Right lung (tissue), 10 donors: Measurements from ENCODE around the gene PHF21A. TPM values are rescaled to one million over a fixed set of nuclear protein-coding genes. Genes with fewer than 3 reads are reported as not detected.

Experiments
- DNase-seq, 2 donors: peaks; one replicate each; pipeline ENCODE4 v3.0.0-alpha.2; 2013
- long read RNA-seq, 8 donors: transcript quantifications; one replicate each; lab custom pipeline, GENCODE V29; 2026
- polyA plus RNA-seq, 5 donors: library from polyadenylated mRNA; unstranded; fragments of 120-200 nt; gene quantifications; one replicate each; pipeline versions ENCODE4 v1.2.1 to v1.2.3, GENCODE V29; 2013; ENCODE audit warnings: inconsistent platforms in 1 of 5, low replicate concordance in 1 of 5; ENCODE audit not compliant: insufficient read length in 5 of 5, insufficient read depth in 1 of 5

PHF21A gene
- 10 to 100 TPM; 51.5 to 68.4 (median 64.1) TPM for polyA plus RNA-seq
- long read RNA-seq, donor 1 = 0 reads
- long read RNA-seq, donor 2 = 0 reads
- long read RNA-seq, donor 3 = 0 reads
- long read RNA-seq, donor 4, partial matches to known transcripts = 0 of 4 reads
- long read RNA-seq, donor 4, other reads (novel, unspliced or antisense) = 0 of 4 reads
- long read RNA-seq, donor 5, partial matches to known transcripts = 6 of 7 reads
- long read RNA-seq, donor 5, other reads (novel, unspliced or antisense) = 0 of 7 reads
- long read RNA-seq, donor 6, partial matches to known transcripts = 0 of 2 reads
- long read RNA-seq, donor 6, other reads (novel, unspliced or antisense) = 0 of 2 reads
- long read RNA-seq, donor 7, partial matches to known transcripts = 7 of 9 reads
- long read RNA-seq, donor 7, other reads (novel, unspliced or antisense) = 0 of 9 reads
- long read RNA-seq, donor 8 = 0 reads

- peak; percentile 92 to 94 for DNase-seq
Observed at GRCh38 chr11:46121301-46121723, at the start of gene PHF21A. Gene PHF21A (minus strand): TSS chr11:46121454. CDS start chr11:46084219, 37,235 bp downstream.

GRCh38 chr11:46170797-46171196, 49.5 kb upstream of the PHF21A start:
- no peak for DNase-seq

- no peak for DNase-seq
Observed at GRCh38 chr11:46162700-46163099, 41.4 kb upstream of the PHF21A start.

GRCh38 chr11:46161201-46161600, 39.9 kb upstream of the PHF21A start:
- no peak for DNase-seq

- DNase-seq = no peak
Observed at GRCh38 chr11:46160100-46160499, 38.8 kb upstream of the PHF21A start.

GRCh38 chr11:46159680-46160079, 38.4 kb upstream of the PHF21A start:
- DNase-seq = no peak

- DNase-seq = no peak
Observed at GRCh38 chr11:46149826-46150225, 28.6 kb upstream of the PHF21A start.

GRCh38 chr11:46149342-46149741, 28.1 kb upstream of the PHF21A start:
- DNase-seq = no peak

GRCh38 chr11:46144741-46145140, 23.5 kb upstream of the PHF21A start:
- DNase-seq = no peak

- DNase-seq = no peak
Observed at GRCh38 chr11:46143049-46143806, 22.0 kb upstream of the PHF21A start.

GRCh38 chr11:46142561-46142960, 21.3 kb upstream of the PHF21A start:
- no peak for DNase-seq

GRCh38 chr11:46141597-46141996, 20.3 kb upstream of the PHF21A start:
- no peak for DNase-seq

GRCh38 chr11:46134540-46134939, 13.3 kb upstream of the PHF21A start:
- no peak for DNase-seq

GRCh38 chr11:46134061-46134460, 12.8 kb upstream of the PHF21A start:
- DNase-seq = no peak

- no peak for DNase-seq
Observed at GRCh38 chr11:46133119-46133518, 11.9 kb upstream of the PHF21A start.

GRCh38 chr11:46130286-46130940, 9.2 kb upstream of the PHF21A start:
- DNase-seq = no peak

GRCh38 chr11:46129133-46129532, 7.9 kb upstream of the PHF21A start:
- no peak for DNase-seq

- no peak for DNase-seq
Observed at GRCh38 chr11:46127150-46127638, 5.9 kb upstream of the PHF21A start.

- DNase-seq = no peak
Observed at GRCh38 chr11:46125284-46125683, 4.0 kb upstream of the PHF21A start.

- no peak for DNase-seq
Observed at GRCh38 chr11:46122945-46123715, 1.9 kb upstream of the PHF21A start.
